Esophagus squamous epithelium (tissue), 4 donors: ENCODE results near the gene DOK6.

Experiments used
- POLR2A ChIP-seq, 4 donors: fragments of 450-650 bp; IDR thresholded peaks; one replicate each; pipeline ENCODE4 v1.6.1; 2017; ENCODE audit warnings: antibody characterized with exemption in 4 of 4, mild to moderate bottlenecking in 4 of 4, moderate library complexity in 3 of 4
- TF ChIP-seq, protein P1 (sequence below), 6 experiments: fragments of 450-650 bp in 4 of 6; fragments of 200-600 bp in 2 of 6; sonication (generic) in 2 of 6; IDR thresholded peaks; one replicate each; pipeline ENCODE4 v1.5.1; 2016 to 2019; ENCODE audit warnings: antibody characterized with exemption in 6 of 6, mild to moderate bottlenecking in 4 of 6, moderate library complexity in 4 of 6

DNA sequence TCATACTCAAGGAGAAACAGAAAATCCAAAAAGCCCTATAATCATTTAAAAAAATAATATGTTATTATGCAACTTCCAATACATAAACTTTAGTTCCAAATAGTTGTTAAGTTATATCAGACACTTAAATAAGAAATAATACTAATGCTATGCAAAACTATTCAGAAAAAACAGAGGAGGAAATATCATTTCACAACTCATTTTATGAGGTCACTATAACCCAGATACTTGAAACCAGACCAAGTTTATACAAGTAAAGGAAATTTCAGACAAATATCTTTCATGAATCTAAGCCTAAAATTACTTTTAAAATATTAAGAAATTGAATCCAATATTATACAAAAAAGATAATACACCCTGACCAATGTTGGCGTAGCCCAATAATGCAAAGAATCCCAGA, 286.2 kb downstream of the DOK6 start:
- TF ChIP-seq, protein P1, sequence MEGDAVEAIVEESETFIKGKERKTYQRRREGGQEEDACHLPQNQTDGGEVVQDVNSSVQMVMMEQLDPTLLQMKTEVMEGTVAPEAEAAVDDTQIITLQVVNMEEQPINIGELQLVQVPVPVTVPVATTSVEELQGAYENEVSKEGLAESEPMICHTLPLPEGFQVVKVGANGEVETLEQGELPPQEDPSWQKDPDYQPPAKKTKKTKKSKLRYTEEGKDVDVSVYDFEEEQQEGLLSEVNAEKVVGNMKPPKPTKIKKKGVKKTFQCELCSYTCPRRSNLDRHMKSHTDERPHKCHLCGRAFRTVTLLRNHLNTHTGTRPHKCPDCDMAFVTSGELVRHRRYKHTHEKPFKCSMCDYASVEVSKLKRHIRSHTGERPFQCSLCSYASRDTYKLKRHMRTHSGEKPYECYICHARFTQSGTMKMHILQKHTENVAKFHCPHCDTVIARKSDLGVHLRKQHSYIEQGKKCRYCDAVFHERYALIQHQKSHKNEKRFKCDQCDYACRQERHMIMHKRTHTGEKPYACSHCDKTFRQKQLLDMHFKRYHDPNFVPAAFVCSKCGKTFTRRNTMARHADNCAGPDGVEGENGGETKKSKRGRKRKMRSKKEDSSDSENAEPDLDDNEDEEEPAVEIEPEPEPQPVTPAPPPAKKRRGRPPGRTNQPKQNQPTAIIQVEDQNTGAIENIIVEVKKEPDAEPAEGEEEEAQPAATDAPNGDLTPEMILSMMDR (IDR thresholded peaks at IDR 0.05): no peak
- no peak for TF ChIP-seq POLR2A (IDR thresholded peaks at IDR 0.05)
